T follicular helper cell (primary cell): ENCODE results near the gene THRB.

Experiments
- DNase-seq: peaks from one replicate; pipeline ENCODE4 v3.0.0-alpha.2; 2020; ENCODE audit warnings: low read depth
- total RNA-seq, 2 experiments: gene quantifications; one replicate each; lab custom pipeline; 2026; lab: John Stamatoyannopoulos, UW

Gene THRB
- total RNA-seq, result 0 reads per million in 2 experiments

DNA sequence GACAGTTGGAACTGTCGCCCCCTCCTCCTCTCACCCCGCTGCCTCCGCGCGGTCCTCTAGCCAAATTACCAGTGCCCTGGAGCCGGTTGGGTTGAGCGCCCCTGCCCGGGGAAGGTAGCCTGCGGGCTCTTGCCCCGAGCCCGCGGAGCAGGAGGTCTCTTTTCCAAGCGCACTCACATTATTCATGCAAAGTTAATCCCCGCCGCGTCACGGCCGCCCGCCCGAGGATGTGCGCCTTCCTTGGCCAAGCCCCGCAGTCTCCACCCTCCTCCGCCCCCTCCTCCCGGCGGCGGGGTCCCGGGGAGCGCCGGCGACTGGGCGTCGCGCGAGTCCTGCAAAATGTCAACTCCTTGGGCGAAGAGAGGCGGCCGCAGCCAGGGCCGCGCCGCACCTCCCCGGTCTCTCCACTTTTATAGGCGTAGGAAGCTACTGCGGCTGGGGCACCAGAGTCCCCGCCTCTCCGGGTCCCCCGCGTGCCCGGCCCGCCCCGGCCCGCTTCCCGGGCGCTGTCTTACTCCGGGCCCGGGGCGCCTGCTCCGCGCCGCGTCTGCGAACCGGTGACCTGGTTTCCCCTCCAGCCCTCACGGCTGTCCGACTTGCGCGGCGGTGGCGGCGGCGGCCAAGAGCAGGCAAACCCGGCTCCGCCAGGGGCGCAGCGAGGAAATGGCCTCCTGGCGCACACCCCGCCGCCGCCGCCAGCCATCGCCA, at the start of gene THRB:
Gene THRB (minus strand): TSS at position 233 of the 708 bp plus-strand sequence.
- DNase-seq, result no peak

DNA sequence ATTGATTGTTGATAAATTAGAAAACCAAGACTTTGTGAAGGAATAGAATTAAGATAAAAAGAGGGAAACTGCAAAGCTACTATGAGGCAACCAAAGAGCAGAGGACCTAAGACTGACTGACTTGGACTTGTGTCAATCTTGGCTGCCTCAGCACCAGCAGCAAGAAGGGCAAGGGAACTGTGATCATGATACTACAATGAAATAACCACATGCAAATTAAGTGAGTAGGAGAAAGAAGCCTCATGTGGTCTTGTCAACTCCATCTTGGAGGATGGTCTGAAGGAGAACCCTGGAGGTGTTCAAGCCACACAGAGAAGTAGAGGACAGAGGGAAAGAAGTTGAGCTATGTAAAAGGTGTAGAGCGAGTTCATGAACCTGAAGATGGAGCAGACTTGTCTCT, 47.3 kb upstream of the THRB start:
- no peak for DNase-seq

- DNase-seq, result no peak
Measured at GRCh38 chr3:24540821-24541220, 46.2 kb upstream of the THRB start.

GRCh38 chr3:24539699-24540098, 45.0 kb upstream of the THRB start:
- no peak for DNase-seq

- DNase-seq, result no peak
Measured at GRCh38 chr3:24538891-24539290, 44.2 kb upstream of the THRB start.

GRCh38 chr3:24533561-24534193, 39.0 kb upstream of the THRB start:
- no peak for DNase-seq

DNA sequence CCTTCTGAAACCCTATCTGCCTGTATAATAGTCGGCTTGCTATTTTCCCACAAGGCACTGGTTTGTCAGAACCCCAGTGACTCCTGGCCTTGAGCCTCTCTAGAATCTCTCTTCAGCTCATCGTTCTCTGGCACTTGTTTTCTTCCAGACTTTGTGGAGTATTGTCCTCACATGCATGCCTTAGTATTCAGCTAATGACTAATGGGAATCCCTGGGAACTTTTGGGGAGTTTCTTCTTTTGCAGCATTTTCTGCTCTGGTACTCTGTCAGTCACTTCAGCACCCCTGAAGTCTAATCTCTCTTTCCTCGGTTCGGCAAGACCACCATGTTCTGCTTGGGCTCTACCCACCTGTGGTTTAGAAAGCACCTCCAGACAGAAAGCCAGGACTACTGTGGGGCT, 35.8 kb upstream of the THRB start:
- no peak for DNase-seq

DNA sequence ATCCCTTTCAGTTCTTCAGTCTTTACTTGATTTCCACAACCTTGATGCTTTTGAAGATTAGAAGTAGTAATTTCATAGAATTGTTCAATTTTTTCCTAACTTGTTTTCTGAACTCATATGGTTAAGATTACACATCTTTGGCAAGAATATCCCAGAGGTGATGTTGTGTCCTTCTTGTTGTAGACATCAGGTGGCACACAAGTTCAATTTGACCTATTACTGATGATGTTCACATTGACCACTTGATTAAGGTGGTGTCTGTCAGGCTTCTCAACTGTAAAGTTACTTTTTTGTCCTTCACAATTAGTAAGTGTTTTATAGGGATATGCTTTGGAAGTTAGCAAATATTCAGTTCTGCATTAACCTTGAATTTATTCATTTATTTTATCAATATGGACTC, 34.6 kb upstream of the THRB start:
- no peak for DNase-seq

- DNase-seq, result no peak
Measured at GRCh38 chr3:24526640-24527212, 32.1 kb upstream of the THRB start.

GRCh38 chr3:24525557-24525956, 30.9 kb upstream of the THRB start:
- no peak for DNase-seq

DNA sequence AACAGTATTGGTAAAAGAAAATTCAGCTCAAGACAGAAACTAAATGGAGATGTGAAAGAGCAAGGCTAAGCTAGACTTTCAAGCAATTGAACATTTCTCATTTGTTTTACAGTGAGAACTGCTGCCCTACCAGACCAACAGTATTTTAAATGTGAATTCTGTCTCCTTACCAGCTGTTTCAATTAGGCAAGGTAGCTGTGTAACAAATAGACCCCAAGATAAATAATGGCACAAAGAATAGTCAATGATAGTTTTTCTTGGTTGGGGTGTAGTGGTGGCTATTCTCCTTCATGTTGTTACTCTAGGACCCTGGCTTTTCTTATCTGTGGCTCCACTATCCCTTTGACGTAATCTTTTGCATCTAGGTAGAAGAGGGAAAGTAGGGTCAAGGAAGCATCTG, 30.4 kb upstream of the THRB start:
- DNase-seq, result no peak

DNA sequence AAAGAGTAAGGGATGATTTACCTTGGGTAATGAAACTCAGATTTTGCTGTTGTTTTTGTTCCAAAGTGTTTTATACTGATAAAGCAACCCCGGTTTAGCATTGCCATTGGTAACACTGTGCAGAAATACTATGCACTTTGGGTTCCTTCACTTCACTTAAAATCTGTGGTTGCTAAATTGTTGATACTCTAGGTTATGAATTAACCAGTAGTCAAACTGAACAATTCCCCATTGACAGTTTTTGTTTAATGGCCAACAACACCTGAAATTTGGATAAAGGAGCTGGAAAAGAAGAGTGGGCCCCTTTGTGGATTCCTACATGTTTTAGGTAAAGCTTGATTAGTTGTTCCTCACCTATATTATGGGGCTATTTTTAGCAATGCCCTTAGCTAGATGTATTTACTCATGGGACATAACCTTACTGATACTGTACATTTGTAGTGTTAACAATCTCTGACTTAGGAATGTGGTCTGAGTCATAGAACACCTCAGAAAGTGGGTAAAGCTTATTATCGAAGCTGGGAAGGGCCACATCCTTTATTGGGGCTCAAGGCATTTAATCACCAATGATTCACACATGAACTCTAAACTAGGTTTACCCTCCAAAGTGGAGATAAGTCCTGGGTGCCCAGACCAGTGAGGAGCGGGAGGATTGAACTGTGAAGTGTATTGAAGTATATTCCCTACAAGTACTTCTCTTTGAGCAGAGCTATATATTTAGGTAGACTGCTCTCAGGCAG, 29.5 kb upstream of the THRB start:
- no peak for DNase-seq

- no peak for DNase-seq
Measured at GRCh38 chr3:24523215-24523614, 28.6 kb upstream of the THRB start.

DNA sequence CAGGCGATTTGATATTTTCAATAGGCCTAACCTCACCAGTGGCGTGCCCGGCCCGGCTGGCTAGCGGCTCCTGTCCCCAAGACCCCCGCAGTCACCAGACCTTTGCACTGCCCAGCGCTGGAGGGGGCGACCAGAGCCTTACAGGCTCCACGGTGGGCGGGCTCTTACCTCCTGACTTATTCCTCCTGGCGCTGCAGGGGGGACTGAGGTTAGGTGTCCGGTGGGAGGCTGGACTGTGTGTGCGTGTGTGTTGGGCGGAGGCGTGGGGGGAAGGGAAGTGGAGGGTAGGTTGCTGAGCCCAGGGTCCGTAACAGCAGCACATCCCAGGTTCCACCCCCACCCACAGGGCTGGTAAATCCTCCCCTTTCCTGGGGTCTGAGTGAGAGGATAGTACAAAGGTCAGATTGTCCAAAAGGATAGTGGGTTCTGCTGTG, 27.5 kb upstream of the THRB start:
- no peak for DNase-seq

- DNase-seq, result no peak
Measured at GRCh38 chr3:24521420-24522145, 26.9 kb upstream of the THRB start.

GRCh38 chr3:24520976-24521419, 26.3 kb upstream of the THRB start:
- DNase-seq, result no peak

DNA sequence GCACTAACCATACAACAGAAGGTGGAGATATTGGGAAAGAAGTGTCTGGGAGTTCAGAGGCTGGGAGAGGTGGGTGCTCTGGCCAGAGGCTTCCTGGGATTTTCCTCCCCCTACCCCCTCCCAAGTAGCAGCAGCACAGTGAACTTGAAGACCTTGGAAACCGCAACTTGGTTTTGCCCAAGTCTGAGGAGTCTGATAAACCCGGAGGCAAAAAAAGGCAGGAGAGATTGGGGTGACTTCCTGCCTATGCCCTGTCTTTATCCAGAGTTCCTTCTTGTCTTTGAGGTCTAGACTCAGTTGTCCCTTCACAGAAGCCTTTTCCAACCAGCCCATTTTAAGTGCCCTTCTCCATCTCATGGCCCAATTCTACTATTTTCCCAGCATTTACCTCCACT, 25.4 kb upstream of the THRB start:
- DNase-seq, result no peak

- DNase-seq, result no peak
Measured at GRCh38 chr3:24519368-24520100, 24.9 kb upstream of the THRB start.

DNA sequence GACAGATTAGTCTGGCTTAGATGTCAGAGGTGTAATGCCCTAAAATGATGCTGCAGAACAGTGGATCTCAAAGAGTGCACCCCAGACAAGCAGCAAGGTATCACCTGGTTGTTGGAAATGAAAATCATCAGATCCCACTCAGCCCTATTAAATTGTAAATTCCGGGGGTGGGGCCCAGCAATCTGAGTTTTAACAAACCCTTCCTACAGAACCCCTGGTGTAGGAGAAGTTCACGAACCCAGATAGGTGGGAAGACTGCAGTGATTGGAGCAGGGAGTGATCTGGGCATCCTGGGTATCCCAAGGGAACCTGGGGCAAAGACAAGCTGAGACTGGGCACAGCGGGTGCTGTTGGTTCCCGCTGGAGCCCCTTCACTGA, 24.3 kb upstream of the THRB start:
- DNase-seq, result no peak

GRCh38 chr3:24514119-24514518, 19.5 kb upstream of the THRB start:
- DNase-seq, result no peak

DNA sequence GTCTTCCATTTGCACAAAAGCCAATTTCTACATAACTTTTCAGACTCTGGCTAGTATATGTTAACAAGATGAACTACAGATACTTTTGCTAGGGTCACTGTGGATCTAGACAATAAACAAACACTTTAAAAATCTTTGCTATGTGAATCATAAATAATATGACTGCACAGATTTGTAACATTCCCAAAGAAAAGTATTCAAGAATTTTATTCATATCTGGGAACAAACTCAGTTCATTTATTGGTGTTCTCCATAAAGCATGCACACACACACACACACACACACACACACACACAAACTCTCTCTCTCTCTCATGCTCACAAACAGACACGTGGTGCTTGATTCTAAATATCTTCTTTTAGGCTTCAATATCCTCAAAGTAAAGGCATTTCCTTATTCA, 18.8 kb upstream of the THRB start:
- no peak for DNase-seq
